NAMALWA (cell line): ENCODE results near the gene CXCL6.

ENCODE experiments used
- DNase-seq: peaks from one replicate; pipeline ENCODE4 v3.0.0-alpha.2; 2015; ENCODE audit warnings: low spot score

CXCL6 gene

GRCh38 chr4:73836373-73837279, at the start of gene CXCL6:
TSS of gene CXCL6 (plus strand) at chr4:73836678. CDS start at chr4:73836751, 73 bp downstream.
- DNase-seq: no peak

- no peak for DNase-seq
Measured at GRCh38 chr4:73788411-73788810, 48.1 kb upstream of the CXCL6 start.

- DNase-seq: no peak
Measured at GRCh38 chr4:73798842-73799241, 37.6 kb upstream of the CXCL6 start.

- no peak for DNase-seq
Measured at GRCh38 chr4:73800206-73800605, 36.3 kb upstream of the CXCL6 start.

- no peak for DNase-seq
Measured at GRCh38 chr4:73801692-73802091, 34.8 kb upstream of the CXCL6 start.

GRCh38 chr4:73803213-73803612, 33.3 kb upstream of the CXCL6 start:
- no peak for DNase-seq

GRCh38 chr4:73810191-73810590, 26.3 kb upstream of the CXCL6 start:
- no peak for DNase-seq

GRCh38 chr4:73811841-73812240, 24.6 kb upstream of the CXCL6 start:
- no peak for DNase-seq

GRCh38 chr4:73814679-73815078, 21.8 kb upstream of the CXCL6 start:
- no peak for DNase-seq

GRCh38 chr4:73815145-73815544, 21.3 kb upstream of the CXCL6 start:
- no peak for DNase-seq

- DNase-seq: no peak
Measured at GRCh38 chr4:73816814-73817213, 19.7 kb upstream of the CXCL6 start.

GRCh38 chr4:73817341-73817740, 19.1 kb upstream of the CXCL6 start:
- no peak for DNase-seq

GRCh38 chr4:73821325-73821724, 15.2 kb upstream of the CXCL6 start:
- DNase-seq: no peak

- DNase-seq: no peak
Measured at GRCh38 chr4:73822389-73822788, 14.1 kb upstream of the CXCL6 start.

GRCh38 chr4:73822812-73823504, 13.5 kb upstream of the CXCL6 start:
- DNase-seq: no peak

GRCh38 chr4:73823760-73824159, 12.7 kb upstream of the CXCL6 start:
- no peak for DNase-seq

GRCh38 chr4:73828956-73829355, 7.5 kb upstream of the CXCL6 start:
- no peak for DNase-seq

- no peak for DNase-seq
Measured at GRCh38 chr4:73831569-73831968, 4.9 kb upstream of the CXCL6 start.

- no peak for DNase-seq
Measured at GRCh38 chr4:73832651-73833237, 3.7 kb upstream of the CXCL6 start.

- DNase-seq: no peak
Measured at GRCh38 chr4:73839071-73839470, 2.6 kb downstream of the CXCL6 start.

- no peak for DNase-seq
Measured at GRCh38 chr4:73839715-73840114, 3.2 kb downstream of the CXCL6 start.

GRCh38 chr4:73841243-73841925, 4.9 kb downstream of the CXCL6 start:
- no peak for DNase-seq
